B cell (primary cell): Measurements from ENCODE around the gene RNGTT. TPM values are rescaled to one million over a fixed set of nuclear protein-coding genes. Genes with fewer than 3 reads are reported as not detected.

Experiments
- ATAC-seq: fragments of 200-7000 bp; cut with Tn5 transposase; one replicate; pipeline ENCODE4 v1.10.0; 2021; ENCODE audit warnings: low read depth, mild to moderate bottlenecking, moderate number of reproducible peaks, moderate library complexity
- CTCF ChIA-PET: fragments of 350-600 bp; sonication (Branson Sonifier 250); formaldehyde crosslinking; loops from one replicate; lab custom pipeline; 2021; ENCODE audit warnings: antibody characterized with exemption, inconsistent platforms; lab: Charles Lee
- POLR2A ChIA-PET: fragments of 350-600 bp; sonication (Branson Sonifier 250); formaldehyde crosslinking; loops from one replicate; lab custom pipeline; 2021; ENCODE audit warnings: antibody characterized with exemption; lab: Charles Lee
- DNase-seq: peaks from one replicate; pipeline ENCODE4 v3.0.0; 2013
- H2AFZ ChIP-seq: 2 replicates; pipeline ENCODE4 v1.6.1; 2012; ENCODE audit warnings: mild to moderate bottlenecking, low read depth, low read length; ENCODE audit not compliant: insufficient read depth, poor library complexity, severe bottlenecking
- H3K27ac ChIP-seq, 2 donors: 1 replicate in 1 of 2; 2 replicates in 1 of 2; pipeline ENCODE4 v1.5.1; 2012 to 2013; ENCODE audit warnings: low read length in 2 of 2, mild to moderate bottlenecking in 2 of 2, moderate library complexity in 1 of 2
- H3K27me3 ChIP-seq, 4 experiments: fragments of 200-600 bp in 1 of 4; sonication (generic) in 1 of 4; replicated peaks in 1 of 4; 1 replicate in 2 of 4; 2 replicates in 2 of 4; pipeline versions ENCODE4 v1.6.1 to v1.7.0; 2013 to 2016; ENCODE audit warnings: low read length in 3 of 4, mild to moderate bottlenecking in 2 of 4, mixed read lengths in 1 of 4, moderate library complexity in 1 of 4; ENCODE audit not compliant: insufficient read depth in 4 of 4, control insufficient read depth in 3 of 4; ENCODE audit errors: control extremely low read depth in 1 of 4
- H3K36me3 ChIP-seq, 2 experiments: replicated peaks in 1 of 2; 1 replicate in 1 of 2; 2 replicates in 1 of 2; pipeline versions ENCODE4 v1.6.1 to v1.7.1; 2013; ENCODE audit warnings: low read length in 1 of 2; ENCODE audit not compliant: insufficient read depth in 2 of 2, control insufficient read depth in 1 of 2; ENCODE audit errors: control extremely low read depth in 1 of 2, extremely low read depth in 1 of 2
- H3K4me1 ChIP-seq, 2 donors: fragments of 200-600 bp in 1 of 2; sonication (generic) in 1 of 2; 1 replicate in 1 of 2; 2 replicates in 1 of 2; pipeline versions ENCODE4 v1.5.1 to v1.6.1; 2013 to 2017; ENCODE audit warnings: low read length in 2 of 2; ENCODE audit not compliant: control insufficient read depth in 2 of 2, insufficient read depth in 2 of 2
- H3K4me2 ChIP-seq: replicated peaks from 2 replicates; pipeline ENCODE3; 2012; ENCODE audit warnings: mild to moderate bottlenecking, low read depth, low read length; ENCODE audit not compliant: poor library complexity, severe bottlenecking
- H3K4me3 ChIP-seq, 5 experiments: fragments of 200-600 bp in 1 of 5; sonication (generic) in 1 of 5; 1 replicate in 3 of 5; 2 replicates in 2 of 5; pipeline versions ENCODE4 v1.5.1 to v1.7.0; 2011 to 2016; ENCODE audit warnings: low read length in 4 of 5, mild to moderate bottlenecking in 4 of 5, low read depth in 2 of 5, control low read depth in 1 of 5, moderate library complexity in 1 of 5; ENCODE audit not compliant: insufficient read depth in 1 of 5; ENCODE audit errors: control extremely low read depth in 1 of 5, extremely low read depth in 1 of 5
- H3K79me2 ChIP-seq: fragments of 200-600 bp; sonication (generic); one replicate; pipeline ENCODE4 v1.6.0; 2016; ENCODE audit warnings: low read length; ENCODE audit not compliant: control insufficient read depth, insufficient read depth
- H3K9ac ChIP-seq: fragments of 200-600 bp; sonication (generic); 2 replicates; pipeline ENCODE4 v1.6.1; 2017; ENCODE audit warnings: mild to moderate bottlenecking, low read length, moderate library complexity
- H3K9me3 ChIP-seq, 3 donors: one replicate each; pipeline versions ENCODE4 v1.6.1 to v1.7.1; 2013; ENCODE audit warnings: low read length in 2 of 3; ENCODE audit not compliant: control insufficient read depth in 2 of 3, insufficient read depth in 1 of 3; ENCODE audit errors: control extremely low read depth in 1 of 3
- H4K20me1 ChIP-seq: 2 replicates; pipeline ENCODE4 v1.6.0; 2012; ENCODE audit warnings: mild to moderate bottlenecking, low read length; ENCODE audit not compliant: insufficient read depth, control insufficient read depth, poor library complexity, severe bottlenecking
- H3K27ac Mint-ChIP-seq: one replicate; pipeline ENCODE4 v1.8.0; 2021; ENCODE audit warnings: mixed read lengths
- H3K27me3 Mint-ChIP-seq: one replicate; pipeline ENCODE4 v1.8.0; 2021; ENCODE audit warnings: mixed read lengths
- H3K4me1 Mint-ChIP-seq: one replicate; pipeline ENCODE4 v1.8.0; 2021; ENCODE audit warnings: mixed read lengths
- H3K4me3 Mint-ChIP-seq: one replicate; pipeline ENCODE4 v1.8.0; 2021; ENCODE audit warnings: mixed read lengths
- H3K9me3 Mint-ChIP-seq: one replicate; pipeline ENCODE4 v1.8.0; 2022; ENCODE audit warnings: mixed read lengths; ENCODE audit not compliant: insufficient read depth
- EZH2 ChIP-seq: IDR thresholded peaks from 2 replicates; pipeline ENCODE4 v1.6.1; 2012; ENCODE audit warnings: borderline replicate concordance, low read depth, mild to moderate bottlenecking, moderate library complexity, low read length; ENCODE audit not compliant: insufficient read depth, poor library complexity, severe bottlenecking
- WGBS: methylation state at CpG from one replicate; pipeline ENCODE4 v1.1.5; 2013; ENCODE audit warnings: missing lambda C conversion rate; ENCODE audit not compliant: insufficient coverage; 5-methylcytosine and 5-hydroxymethylcytosine counted together
- intact Hi-C: fragments of 100-400 bp; cut with micrococcal nuclease; formaldehyde crosslinking; loops from one replicate; pipeline ENCODE4 v1.10.0; 2022
- polyA plus RNA-seq: library from polyadenylated mRNA; depleted of rRNA; stranded (reverse); fragments of >200 nt; gene quantifications from 2 replicates; pipeline ENCODE4 v1.2.3, GENCODE V29; 2012
- total RNA-seq, 2 donors: library from RNA; stranded (reverse); fragments of 120-200 nt in 1 of 2; gene quantifications; 1 replicate in 1 of 2; 2 replicates in 1 of 2; pipeline versions ENCODE4 v1.2.3 to v1.2.4, GENCODE V29; 2013 to 2022
- TF ChIP-seq, protein P1 (sequence below): fragments of 200-600 bp; IDR thresholded peaks from one replicate; pipeline ENCODE4 v1.8.0; 2022; ENCODE audit warnings: antibody characterized with exemption, mild to moderate bottlenecking

RNGTT gene
- total and polyA plus RNA-seq, 2 donors (not counting 1 experiment from before 2014, with no cell fraction given): 10.8 to 29.1 TPM

DNA sequence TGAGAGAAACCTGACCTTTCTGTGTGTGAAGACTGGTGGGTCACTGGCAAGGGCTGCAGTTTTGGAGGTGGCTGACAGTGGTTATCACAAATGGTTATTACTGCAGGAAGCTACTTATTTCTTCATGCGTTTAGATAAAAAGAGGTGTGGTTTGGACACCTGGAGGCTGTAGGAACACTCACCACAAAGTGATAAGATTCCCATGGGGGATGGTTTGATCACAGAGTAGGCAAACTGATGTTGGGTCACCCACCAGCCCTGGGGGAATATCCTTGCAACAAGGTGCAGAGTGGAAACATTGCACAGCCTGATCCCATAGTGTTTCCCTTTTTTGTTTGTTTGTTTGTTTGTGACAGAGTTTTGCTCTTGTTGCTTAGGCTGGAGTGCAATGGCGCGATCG is 33.9 kb upstream of the RNGTT start:
- ATAC-seq: no peak
- CTCF ChIA-PET: no interaction called here
- no peaks in the 10 kb centered on the region for H3K79me2 ChIP-seq

DNA sequence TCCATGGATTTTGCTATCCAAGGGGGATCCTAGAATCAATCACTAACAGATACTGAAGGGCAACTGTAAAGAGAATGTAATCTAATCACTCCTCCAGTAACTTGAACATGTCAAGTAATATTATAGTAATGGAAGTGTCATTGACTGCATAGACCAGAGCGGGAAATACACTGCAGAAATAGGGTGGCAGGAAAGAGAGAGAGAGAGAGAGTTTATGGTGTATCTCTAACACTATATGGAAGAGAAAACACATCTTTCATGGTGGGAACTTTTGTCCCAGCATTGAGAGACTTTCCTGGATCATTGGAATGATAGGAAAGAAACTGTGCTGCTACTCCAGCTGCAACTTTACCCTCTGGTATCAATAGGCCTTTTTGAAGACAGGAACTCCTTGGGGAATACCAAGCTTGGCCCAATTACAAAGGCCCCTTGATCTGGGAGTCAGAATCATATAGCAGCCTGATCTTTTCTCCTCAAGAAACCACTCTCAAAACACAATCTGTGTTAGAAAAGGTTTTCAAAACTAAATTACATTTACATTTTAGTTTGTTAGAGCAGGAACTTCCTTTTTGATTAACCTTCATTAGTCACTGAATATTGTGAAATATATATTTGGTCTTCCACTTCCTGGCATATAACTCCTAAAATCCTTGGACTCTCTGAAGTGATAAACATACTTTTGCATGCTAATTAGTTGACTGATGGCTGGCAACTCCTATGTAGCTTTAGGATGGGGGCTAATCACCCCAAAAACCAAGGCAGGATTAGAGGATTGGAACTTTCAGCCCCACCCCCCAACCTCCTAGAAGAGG is 29.5 kb upstream of the RNGTT start:
- H3K9me3 Mint-ChIP-seq: no peaks in the 10 kb centered on the region
- no peak overlapping the region for H3K4me3 Mint-ChIP-seq
- H3K79me2 ChIP-seq: no peaks in the 10 kb centered on the region
- H3K27ac ChIP-seq: no peak overlapping the region
- H3K27ac Mint-ChIP-seq: no peak overlapping the region
- H3K4me1 ChIP-seq: no peaks in the 10 kb centered on the region
- no peaks in the 10 kb centered on the region for H3K27me3 ChIP-seq
- no peaks in the 10 kb centered on the region for H3K9me3 ChIP-seq
- no peak overlapping the region for H3K4me3 ChIP-seq
- H4K20me1 ChIP-seq: no peaks in the 10 kb centered on the region
- ChIA-PET POLR2A (no interaction called here), CTCF (interaction anchor here (1.5 to 1.7 kb wide), 2 partner anchors 11 to 18 kb away, joined by 3 to 4 read pairs; no protein-coding TSS in a partner anchor)
- H3K9ac ChIP-seq: no peak overlapping the region
- ATAC-seq: no peak
- H3K27me3 Mint-ChIP-seq: no peaks in the 10 kb centered on the region
- H2AFZ ChIP-seq: no peak overlapping the region
- no peak overlapping the region for H3K4me2 ChIP-seq
- intact Hi-C loops: no loop called here
- H3K4me1 Mint-ChIP-seq: peaks cover 1% of the 10 kb centered on the region
- no peaks in the 10 kb centered on the region for H3K36me3 ChIP-seq
- TF ChIP-seq, protein P1, sequence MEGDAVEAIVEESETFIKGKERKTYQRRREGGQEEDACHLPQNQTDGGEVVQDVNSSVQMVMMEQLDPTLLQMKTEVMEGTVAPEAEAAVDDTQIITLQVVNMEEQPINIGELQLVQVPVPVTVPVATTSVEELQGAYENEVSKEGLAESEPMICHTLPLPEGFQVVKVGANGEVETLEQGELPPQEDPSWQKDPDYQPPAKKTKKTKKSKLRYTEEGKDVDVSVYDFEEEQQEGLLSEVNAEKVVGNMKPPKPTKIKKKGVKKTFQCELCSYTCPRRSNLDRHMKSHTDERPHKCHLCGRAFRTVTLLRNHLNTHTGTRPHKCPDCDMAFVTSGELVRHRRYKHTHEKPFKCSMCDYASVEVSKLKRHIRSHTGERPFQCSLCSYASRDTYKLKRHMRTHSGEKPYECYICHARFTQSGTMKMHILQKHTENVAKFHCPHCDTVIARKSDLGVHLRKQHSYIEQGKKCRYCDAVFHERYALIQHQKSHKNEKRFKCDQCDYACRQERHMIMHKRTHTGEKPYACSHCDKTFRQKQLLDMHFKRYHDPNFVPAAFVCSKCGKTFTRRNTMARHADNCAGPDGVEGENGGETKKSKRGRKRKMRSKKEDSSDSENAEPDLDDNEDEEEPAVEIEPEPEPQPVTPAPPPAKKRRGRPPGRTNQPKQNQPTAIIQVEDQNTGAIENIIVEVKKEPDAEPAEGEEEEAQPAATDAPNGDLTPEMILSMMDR: no peak
- TF ChIP-seq EZH2: no peak
- no CpG with 5 or more reads among the region's 1 CpG for WGBS
- DNase-seq: no peak

More for the DNA sequence above, 33.9 kb upstream of the RNGTT start:
- POLR2A ChIA-PET: no interaction called here
- no peaks in the 10 kb centered on the region for H3K9me3 ChIP-seq
- no peak overlapping the region for H3K9ac ChIP-seq
- no peaks in the 10 kb centered on the region for H3K9me3 Mint-ChIP-seq
- no peaks in the 10 kb centered on the region for H3K4me1 ChIP-seq
- H3K4me3 Mint-ChIP-seq: no peak overlapping the region
- H3K4me2 ChIP-seq: no peak overlapping the region
- H2AFZ ChIP-seq: no peak overlapping the region
- H3K36me3 ChIP-seq: no peaks in the 10 kb centered on the region
- intact Hi-C loops: no loop called here
- no peak overlapping the region for H3K4me3 ChIP-seq
- no peaks in the 10 kb centered on the region for H3K27me3 Mint-ChIP-seq
- 14% methylated on average over 1 of the region's 4 CpGs for WGBS
- H3K27ac ChIP-seq: no peak overlapping the region
- no peaks in the 10 kb centered on the region for H4K20me1 ChIP-seq
- peaks cover 1% of the 10 kb centered on the region for H3K4me1 Mint-ChIP-seq
- no peaks in the 10 kb centered on the region for H3K27me3 ChIP-seq
- no peak overlapping the region for H3K27ac Mint-ChIP-seq
- no peak for DNase-seq
- TF ChIP-seq EZH2: no peak
- TF ChIP-seq, protein P1: no peak
